ENCODE measurements around the gene EIF5. TPM values are rescaled to one million over a fixed set of nuclear protein-coding genes. Genes with fewer than 3 reads are reported as not detected.

The EIF5 gene
- total RNA-seq, 1 experiment from 2014 or later = 238 TPM

DNA sequence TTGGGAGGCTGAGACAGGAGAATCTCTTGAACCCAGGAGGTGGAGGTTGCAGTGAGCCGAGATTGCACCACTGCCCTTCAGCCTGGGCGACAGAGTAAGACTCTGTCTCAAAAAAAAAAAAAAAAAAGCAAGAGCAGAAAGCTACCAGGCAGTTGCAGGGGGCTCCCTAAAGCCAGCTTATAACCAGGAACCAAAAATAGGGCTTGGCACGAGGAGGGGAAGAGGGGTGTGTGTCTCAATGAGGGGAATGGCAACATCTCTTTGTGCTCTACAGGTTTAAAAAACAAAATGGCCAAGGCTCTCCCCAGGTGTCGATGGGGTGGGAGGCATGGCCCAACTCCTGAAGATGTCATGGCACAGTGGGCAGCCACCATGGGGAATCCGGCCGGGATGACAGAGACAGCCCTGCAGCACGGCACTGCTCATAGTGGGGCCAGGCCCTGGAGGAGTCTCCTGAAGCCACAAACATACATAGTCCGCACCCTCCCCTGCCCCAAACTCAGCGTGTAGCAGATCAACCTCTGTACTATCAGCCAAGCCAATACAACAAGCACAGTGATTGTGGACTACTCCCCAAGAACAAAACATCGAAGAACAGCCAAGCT lies 16.0 kb upstream of the EIF5 start (continued):
- no peak for TF ChIP-seq SRF (IDR thresholded peaks at IDR 0.05; ENCODE audit: low read depth)
- no peak for TF ChIP-seq ELF1 (IDR thresholded peaks at IDR 0.05; ENCODE audit: borderline replicate concordance, low read depth)
- TF ChIP-seq, protein P1, sequence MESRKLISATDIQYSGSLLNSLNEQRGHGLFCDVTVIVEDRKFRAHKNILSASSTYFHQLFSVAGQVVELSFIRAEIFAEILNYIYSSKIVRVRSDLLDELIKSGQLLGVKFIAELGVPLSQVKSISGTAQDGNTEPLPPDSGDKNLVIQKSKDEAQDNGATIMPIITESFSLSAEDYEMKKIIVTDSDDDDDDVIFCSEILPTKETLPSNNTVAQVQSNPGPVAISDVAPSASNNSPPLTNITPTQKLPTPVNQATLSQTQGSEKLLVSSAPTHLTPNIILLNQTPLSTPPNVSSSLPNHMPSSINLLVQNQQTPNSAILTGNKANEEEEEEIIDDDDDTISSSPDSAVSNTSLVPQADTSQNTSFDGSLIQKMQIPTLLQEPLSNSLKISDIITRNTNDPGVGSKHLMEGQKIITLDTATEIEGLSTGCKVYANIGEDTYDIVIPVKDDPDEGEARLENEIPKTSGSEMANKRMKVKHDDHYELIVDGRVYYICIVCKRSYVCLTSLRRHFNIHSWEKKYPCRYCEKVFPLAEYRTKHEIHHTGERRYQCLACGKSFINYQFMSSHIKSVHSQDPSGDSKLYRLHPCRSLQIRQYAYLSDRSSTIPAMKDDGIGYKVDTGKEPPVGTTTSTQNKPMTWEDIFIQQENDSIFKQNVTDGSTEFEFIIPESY (IDR thresholded peaks at IDR 0.05; ENCODE audit: extremely low read depth, insufficient replicate concordance, low read length) = no peak

GRCh38 chr14:103318750-103319419 lies 15.2 kb upstream of the EIF5 start:
- Histone ChIP-seq H3K4me3 (replicated peaks in 1 of 2; ENCODE audit: low read depth in 1 of 2, low read length in 2 of 2) (no peak overlapping the region), H3K79me2 (ENCODE audit: insufficient read depth, low read length) (no peaks in the 10 kb centered on the region), H3K9ac (ENCODE audit: low read length) (no peak overlapping the region), H2AFZ (ENCODE audit: low read depth, low read length, poor library complexity, severe bottlenecking) (no peak overlapping the region), H3K9me2 (ENCODE audit: insufficient read depth) (no peaks in the 10 kb centered on the region), H3K27me3 (ENCODE audit: insufficient read depth, low read length) (no peaks in the 10 kb centered on the region), H3K4me1 (ENCODE audit: control insufficient read depth in 1 of 2, insufficient read depth in 2 of 2, low read length in 2 of 2) (no peaks in the 10 kb centered on the region), H3K4me2 (ENCODE audit: low read length) (no peak overlapping the region), H3K27ac (ENCODE audit: low read depth, low read length) (no peak overlapping the region), H4K20me1 (ENCODE audit: insufficient read depth) (no peaks in the 10 kb centered on the region), H3K36me3 (ENCODE audit: control insufficient read depth in 1 of 2, insufficient read depth in 2 of 2, low read length in 2 of 2) (no peaks in the 10 kb centered on the region), H3K9me3 (ENCODE audit: control insufficient read depth in 1 of 2, insufficient read depth in 1 of 2, low read depth in 1 of 2, low read length in 2 of 2) (no peaks in the 10 kb centered on the region)
- TF ChIP-seq ELF1 (IDR thresholded peaks at IDR 0.05; ENCODE audit: borderline replicate concordance, low read depth) (no peak), FOSL1 (IDR thresholded peaks at IDR 0.05; ENCODE audit: low read depth) (no peak), EZH2 (IDR thresholded peaks at IDR 0.05) (no peak), CEBPB (IDR thresholded peaks at IDR 0.05; ENCODE audit: low read depth) (no peak), SIN3A (IDR thresholded peaks at IDR 0.05; ENCODE audit: low read depth) (no peak), RAD21 (IDR thresholded peaks at IDR 0.05; ENCODE audit: low read depth) (no peak), POLR2A (IDR thresholded peaks at IDR 0.05; ENCODE audit: borderline replicate concordance, extremely low read depth, insufficient read depth, insufficient read length) (no peak), EGR1 (IDR thresholded peaks at IDR 0.05; ENCODE audit: low read depth) (no peak)
- TF ChIP-seq, protein P2, sequence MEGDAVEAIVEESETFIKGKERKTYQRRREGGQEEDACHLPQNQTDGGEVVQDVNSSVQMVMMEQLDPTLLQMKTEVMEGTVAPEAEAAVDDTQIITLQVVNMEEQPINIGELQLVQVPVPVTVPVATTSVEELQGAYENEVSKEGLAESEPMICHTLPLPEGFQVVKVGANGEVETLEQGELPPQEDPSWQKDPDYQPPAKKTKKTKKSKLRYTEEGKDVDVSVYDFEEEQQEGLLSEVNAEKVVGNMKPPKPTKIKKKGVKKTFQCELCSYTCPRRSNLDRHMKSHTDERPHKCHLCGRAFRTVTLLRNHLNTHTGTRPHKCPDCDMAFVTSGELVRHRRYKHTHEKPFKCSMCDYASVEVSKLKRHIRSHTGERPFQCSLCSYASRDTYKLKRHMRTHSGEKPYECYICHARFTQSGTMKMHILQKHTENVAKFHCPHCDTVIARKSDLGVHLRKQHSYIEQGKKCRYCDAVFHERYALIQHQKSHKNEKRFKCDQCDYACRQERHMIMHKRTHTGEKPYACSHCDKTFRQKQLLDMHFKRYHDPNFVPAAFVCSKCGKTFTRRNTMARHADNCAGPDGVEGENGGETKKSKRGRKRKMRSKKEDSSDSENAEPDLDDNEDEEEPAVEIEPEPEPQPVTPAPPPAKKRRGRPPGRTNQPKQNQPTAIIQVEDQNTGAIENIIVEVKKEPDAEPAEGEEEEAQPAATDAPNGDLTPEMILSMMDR (IDR thresholded peaks at IDR 0.05 in 2 of 3, conservative IDR thresholded peaks at IDR 0.05 in 1 of 3; ENCODE audit: borderline replicate concordance in 1 of 3, insufficient read depth in 1 of 3, low read depth in 2 of 3, low read length in 2 of 3) = no peak
- TF ChIP-seq, protein P3, sequence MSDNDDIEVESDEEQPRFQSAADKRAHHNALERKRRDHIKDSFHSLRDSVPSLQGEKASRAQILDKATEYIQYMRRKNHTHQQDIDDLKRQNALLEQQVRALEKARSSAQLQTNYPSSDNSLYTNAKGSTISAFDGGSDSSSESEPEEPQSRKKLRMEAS (IDR thresholded peaks at IDR 0.05) = no peak
- ChIA-PET POLR2A (no interaction called here), CTCF (no interaction called here), RAD21 (ENCODE audit: low non-redundant PET in 1 of 2, low total read pairs in 2 of 2, uncharacterized antibody in 2 of 2, unreplicated experiment in 2 of 2) (no interaction called here)
- BruUV-seq (replicated peaks) = no TSS peak
- ATAC-seq (no peak), DNase-seq (ENCODE audit: low read depth, low spot score) (no peak)
- intact Hi-C loops (cut with micrococcal nuclease) = no loop called here

Data from HCT116 (cell line).